Stimulated activated naive CD4-positive, alpha-beta T cell treated with Interleukin-2 at 50 U/mL for 16 hours (primary cell): ENCODE results near the gene DOK3.

Experiments
- DNase-seq: peaks from one replicate; lab custom pipeline; 2025; lab: John Stamatoyannopoulos, UW

DOK3 gene

GRCh38 chr5:177467436-177467835 lies 42.2 kb downstream of the DOK3 start:
- DNase-seq: no peak

GRCh38 chr5:177466861-177467260 lies 42.8 kb downstream of the DOK3 start:
- no peak for DNase-seq

DNA sequence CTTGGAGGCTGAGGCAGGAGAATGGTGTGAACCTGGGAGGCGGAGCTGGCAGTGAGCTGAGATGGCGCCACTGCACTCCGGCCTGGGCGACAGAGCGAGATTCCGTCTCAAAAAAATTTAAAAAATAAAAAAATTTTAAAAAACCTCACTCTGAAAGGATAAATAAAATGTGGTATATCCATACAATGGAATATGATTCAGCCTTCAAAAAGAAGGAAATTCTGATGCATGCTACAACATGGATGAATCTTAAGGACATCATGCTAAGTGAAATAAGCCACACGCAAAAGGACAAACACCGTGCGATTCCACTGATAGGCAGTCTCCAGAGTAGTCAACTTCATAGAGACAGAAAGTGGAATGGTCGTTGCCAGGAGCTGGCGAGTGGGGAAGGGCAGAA lies 44.6 kb downstream of the DOK3 start:
- DNase-seq: no peak

DNA sequence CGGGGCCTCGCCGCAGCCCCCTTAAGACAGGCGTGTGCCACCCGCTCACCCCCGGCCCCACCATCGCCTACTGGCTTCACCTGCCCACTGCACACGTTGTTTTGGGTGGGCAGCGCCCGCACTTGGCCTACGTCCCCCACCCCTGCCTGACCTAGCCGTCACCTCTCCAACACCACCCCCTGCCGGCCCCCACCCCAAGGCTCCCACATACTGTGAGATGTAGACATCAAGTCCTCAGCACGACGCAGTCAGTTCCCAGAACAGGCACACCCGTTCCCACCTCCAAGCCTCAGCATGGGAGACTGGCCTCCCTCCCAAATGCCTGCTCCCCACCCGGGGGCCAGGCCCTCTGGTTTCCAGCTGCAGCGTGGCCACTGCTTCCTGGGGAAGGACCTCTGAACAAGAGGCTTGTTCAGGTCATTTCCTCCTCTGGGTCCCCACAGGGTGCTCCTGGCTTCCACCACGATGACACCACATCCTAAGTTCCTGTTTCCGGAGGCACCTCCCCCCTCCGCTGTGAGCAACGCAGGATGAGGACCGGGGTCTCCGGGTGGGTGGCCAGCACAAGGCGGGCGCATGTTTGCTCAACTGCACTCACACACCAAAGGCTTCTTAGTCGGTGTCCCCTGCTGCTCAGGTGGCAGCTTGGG lies 47.5 kb downstream of the DOK3 start:
- DNase-seq: no peak

- no peak for DNase-seq
These were observed 49.6 kb downstream of the DOK3 start for GRCh38 chr5:177459819-177460628.

DNA sequence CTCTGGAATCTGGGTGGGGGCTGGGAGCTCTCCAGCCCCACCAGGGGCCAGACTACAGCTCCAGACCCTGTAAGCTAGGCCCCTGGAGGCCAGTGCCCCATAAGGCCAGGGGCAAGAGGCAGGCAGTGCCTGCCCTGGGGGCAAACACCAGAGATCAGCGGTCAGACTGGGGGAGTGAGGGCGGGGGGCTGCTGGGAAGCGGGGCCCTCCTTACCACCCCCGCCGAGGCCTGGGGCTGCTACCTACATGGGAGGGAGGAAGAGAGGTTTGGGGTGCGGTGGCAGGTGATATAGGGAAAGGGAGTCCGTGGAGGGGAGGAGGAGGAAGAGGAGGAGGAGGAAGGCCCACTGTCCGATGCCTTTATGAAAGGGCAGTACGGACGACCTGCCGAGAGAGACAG lies 50.3 kb downstream of the DOK3 start:
- no peak for DNase-seq

GRCh38 chr5:177458912-177459350 lies 50.7 kb downstream of the DOK3 start:
- DNase-seq: no peak

- no peak for DNase-seq
These were observed 51.6 kb downstream of the DOK3 start for GRCh38 chr5:177457852-177458681.

DNA sequence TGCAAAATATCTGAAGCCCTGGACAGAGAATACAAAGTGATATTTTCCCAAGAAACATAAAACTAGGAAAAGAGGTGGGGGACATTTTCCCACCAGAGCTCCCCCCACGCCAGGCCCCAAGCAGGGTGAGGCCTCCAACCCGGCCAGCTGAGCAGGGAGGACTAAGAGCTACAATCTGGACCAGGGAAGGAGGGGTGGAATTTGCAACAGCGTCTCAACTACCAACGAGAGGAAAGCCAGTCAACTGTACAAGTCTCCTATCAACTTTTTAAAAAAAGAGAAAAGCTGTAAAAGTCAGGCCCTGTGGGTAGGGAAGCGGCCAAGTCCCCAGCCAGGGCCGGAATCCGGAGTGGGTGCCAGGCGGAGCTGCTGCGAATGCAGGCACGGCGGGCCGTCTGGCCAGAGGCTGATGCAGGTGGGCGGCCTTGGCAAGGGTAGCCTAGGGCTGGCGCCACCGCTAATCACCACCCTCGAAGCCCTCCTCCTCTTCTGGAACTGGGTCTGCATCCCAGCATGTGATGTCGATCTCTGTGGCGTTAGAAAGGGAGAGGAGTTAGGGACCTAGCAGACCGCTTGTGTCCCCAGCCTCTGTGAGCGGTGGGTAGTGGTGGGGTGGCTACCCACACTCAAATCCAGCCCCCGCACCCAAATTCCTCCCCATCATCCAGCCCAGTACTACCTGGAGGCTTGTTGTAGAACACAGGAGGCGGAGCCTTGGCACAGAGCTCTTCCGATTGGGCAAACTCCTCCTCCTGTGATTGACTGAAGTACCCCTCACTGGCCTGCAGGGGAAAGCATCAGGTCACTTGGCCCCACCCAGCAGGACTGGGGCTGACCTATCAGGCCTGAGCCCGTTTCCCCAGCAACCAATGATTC lies 52.4 kb downstream of the DOK3 start:
- DNase-seq: peak; percentile 54

DNA sequence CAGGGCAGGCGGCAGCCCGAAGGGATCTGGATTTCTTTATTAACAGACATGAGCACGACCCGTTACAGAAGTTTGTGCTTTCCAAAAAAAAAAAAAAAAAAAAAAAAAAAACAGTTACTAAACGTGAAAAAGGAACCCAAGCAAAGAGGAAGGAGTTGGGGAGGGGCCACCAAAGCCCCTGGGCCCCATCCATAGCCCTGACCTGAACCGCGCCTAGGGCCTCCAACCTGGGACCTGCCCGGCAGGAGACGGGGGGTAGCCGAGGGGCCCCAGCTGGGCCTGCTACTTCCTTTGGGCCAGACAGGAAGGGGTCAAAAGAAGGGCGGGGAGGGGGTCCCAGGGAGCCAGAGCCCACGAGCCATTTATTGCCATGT lies 53.0 kb downstream of the DOK3 start:
- no peak for DNase-seq

DNA sequence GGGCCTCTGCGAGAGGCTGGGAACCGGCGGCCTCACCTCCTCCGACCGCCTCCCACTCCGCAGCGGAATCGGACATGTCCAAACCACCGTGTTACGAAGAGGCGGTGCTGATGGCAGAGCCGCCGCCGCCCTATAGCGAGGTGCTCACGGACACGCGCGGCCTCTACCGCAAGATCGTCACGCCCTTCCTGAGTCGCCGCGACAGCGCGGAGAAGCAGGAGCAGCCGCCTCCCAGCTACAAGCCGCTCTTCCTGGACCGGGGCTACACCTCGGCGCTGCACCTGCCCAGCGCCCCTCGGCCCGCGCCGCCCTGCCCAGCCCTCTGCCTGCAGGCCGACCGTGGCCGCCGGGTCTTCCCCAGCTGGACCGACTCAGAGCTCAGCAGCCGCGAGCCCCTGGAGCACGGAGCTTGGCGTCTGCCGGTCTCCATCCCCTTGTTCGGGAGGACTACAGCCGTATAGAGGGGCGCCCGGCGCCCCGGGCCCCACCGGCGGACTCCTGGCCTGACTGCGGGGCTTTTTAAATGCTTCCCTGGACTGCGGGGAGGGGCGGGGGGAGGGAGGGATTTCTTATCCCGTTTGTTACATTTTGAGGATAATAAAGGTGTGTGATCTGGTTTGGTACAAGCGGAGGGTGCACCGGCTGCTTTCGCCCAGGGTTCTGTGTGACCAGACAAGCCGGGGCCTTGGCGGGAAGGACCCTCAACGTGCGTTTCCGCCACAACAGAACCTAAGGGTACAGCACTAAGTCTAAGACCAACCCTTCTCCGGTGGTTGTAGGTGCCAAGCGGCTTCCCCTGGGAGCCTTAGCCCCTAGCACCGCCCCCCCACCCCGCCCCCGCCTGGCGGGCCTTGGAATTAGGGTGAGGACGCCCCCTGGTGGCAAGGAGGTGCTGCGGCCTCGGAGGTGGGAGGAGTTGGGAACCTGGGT lies 53.7 kb downstream of the DOK3 start:
- peak; percentile 91 for DNase-seq

GRCh38 chr5:177455036-177455660 lies 54.5 kb downstream of the DOK3 start:
- DNase-seq: peak; percentile 88

DNA sequence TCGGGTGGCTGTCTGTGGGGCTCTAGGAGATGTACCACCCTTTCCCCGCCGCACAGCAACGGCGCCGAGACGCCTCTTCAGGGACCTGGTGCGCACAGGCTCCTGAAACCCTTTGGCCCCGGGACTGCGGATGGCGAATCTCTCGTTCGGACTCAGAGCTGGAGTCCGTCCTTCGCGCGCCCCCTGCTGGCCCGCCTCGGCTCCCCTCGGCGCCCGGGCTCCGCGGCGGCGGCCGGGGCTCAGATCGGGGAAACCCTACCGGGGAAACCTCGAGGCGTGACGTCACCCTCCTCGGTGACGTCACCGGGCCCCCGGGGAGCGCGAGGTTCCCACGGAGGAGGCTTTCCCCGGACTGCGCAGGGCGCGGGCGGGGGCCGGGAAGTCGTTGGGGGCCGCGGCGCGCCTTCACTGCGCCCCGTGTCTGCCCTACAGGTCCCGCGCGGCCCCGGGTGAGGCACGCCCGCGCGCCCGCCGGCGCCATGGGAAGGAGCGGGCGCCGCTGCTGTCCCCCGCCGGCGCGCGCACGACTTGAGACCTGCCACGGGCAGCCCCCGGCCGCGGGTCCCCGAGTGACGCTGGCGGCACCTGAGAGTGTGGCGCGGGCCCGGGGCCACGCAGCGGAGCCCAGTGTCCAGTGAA lies 55.1 kb downstream of the DOK3 start:
- DNase-seq: peak; percentile 87

- no peak for DNase-seq
These were observed 55.7 kb downstream of the DOK3 start for GRCh38 chr5:177453852-177454396.

GRCh38 chr5:177452688-177453638 lies 56.7 kb downstream of the DOK3 start:
- no peak for DNase-seq
